HCT116 (cell line): ENCODE results near the gene NAPSA. TPM values are rescaled to one million over a fixed set of nuclear protein-coding genes. Genes with fewer than 3 reads are reported as not detected.
"Not testable (repeated sequence)": the region's sequence is repeated elsewhere in the genome, so short reads cannot be mapped to it uniquely, and the experiment has no call there.

Source experiments
- ATAC-seq: fragments of 200-7000 bp; cut with Tn5 transposase; 2 replicates; pipeline ENCODE4 v1.9.1; 2020; ENCODE audit warnings: mild to moderate bottlenecking, moderate library complexity
- BruUV-seq: library from RNA; stranded (reverse); fragments of 400-500 nt; replicated peaks from 2 replicates; lab custom pipeline; 2021; lab: Mats Ljungman, UMichigan
- CTCF ChIA-PET: fragments of 300-600 bp; sonication (Branson Sonifier 250); formaldehyde crosslinking; loops from one replicate; lab custom pipeline; 2021; ENCODE audit warnings: antibody characterized with exemption; lab: Charles Lee
- POLR2A ChIA-PET: fragments of 300-600, 350-600 bp; sonication (Branson Sonifier 250); formaldehyde crosslinking; loops from one replicate; lab custom pipeline; 2021; ENCODE audit warnings: antibody characterized with exemption; lab: Charles Lee
- RAD21 ChIA-PET, 2 experiments: fragments of 300-600 bp; sonication (Branson Sonifier 250); formaldehyde crosslinking; loops; one replicate each; lab custom pipeline; 2023; ENCODE audit warnings: low total read pairs in 2 of 2; ENCODE audit not compliant: uncharacterized antibody in 2 of 2, unreplicated experiment in 2 of 2, low non-redundant PET in 1 of 2; lab: Charles Lee
- DNase-seq: peaks from one replicate; pipeline ENCODE4 v3.0.0-alpha.2; 2010; ENCODE audit warnings: low read depth, low spot score
- H2AFZ ChIP-seq: fragments of 200-600 bp; shearing (Covaris generic), sonication (generic); 2 replicates; pipeline ENCODE4 v1.6.1; 2017; ENCODE audit warnings: low read depth, mixed run types, mixed read lengths, antibody characterized with exemption, low read length; ENCODE audit not compliant: poor library complexity, severe bottlenecking
- H3K27ac ChIP-seq: 2 replicates; pipeline ENCODE4 v1.5.1; 2012; ENCODE audit warnings: low read depth, low read length
- H3K27me3 ChIP-seq: fragments of 200-600 bp; sonication (generic); 2 replicates; pipeline ENCODE4 v1.6.1; 2016; ENCODE audit warnings: mixed run types, low read length, mixed read lengths; ENCODE audit not compliant: insufficient read depth
- H3K36me3 ChIP-seq, 2 experiments: fragments of 200-500 bp in 1 of 2; fragments of 200-600 bp in 1 of 2; sonication (Bioruptor generic) in 1 of 2; sonication (generic) in 1 of 2; 2 replicates each; pipeline versions ENCODE4 v1.5.1 to v1.6.1; 2014 to 2016; ENCODE audit warnings: low read length in 2 of 2, inconsistent platforms in 1 of 2, mixed read lengths in 1 of 2, mixed run types in 1 of 2; ENCODE audit not compliant: insufficient read depth in 2 of 2, control insufficient read depth in 1 of 2
- H3K4me1 ChIP-seq, 2 experiments: fragments of 200-600 bp in 1 of 2; sonication (generic) in 1 of 2; 2 replicates each; pipeline versions ENCODE4 v1.5.1 to v1.6.1; 2012 to 2017; ENCODE audit warnings: low read length in 2 of 2, inconsistent platforms in 1 of 2, mild to moderate bottlenecking in 1 of 2, mixed read lengths in 1 of 2, mixed run types in 1 of 2, moderate library complexity in 1 of 2; ENCODE audit not compliant: insufficient read depth in 2 of 2, control insufficient read depth in 1 of 2
- H3K4me2 ChIP-seq: fragments of 200-600 bp; sonication (generic); 2 replicates; pipeline ENCODE4 v1.6.1; 2017; ENCODE audit warnings: mixed run types, low read length, mixed read lengths
- H3K4me3 ChIP-seq, 2 experiments: fragments of 200-600 bp in 1 of 2; sonication (generic) in 1 of 2; replicated peaks in 1 of 2; 2 replicates each; pipeline ENCODE4 v1.5.1; 2011 to 2016; ENCODE audit warnings: low read length in 2 of 2, control low read depth in 1 of 2, low read depth in 1 of 2, mild to moderate bottlenecking in 1 of 2, mixed read lengths in 1 of 2, mixed run types in 1 of 2
- H3K79me2 ChIP-seq: fragments of 200-600 bp; sonication (generic); 2 replicates; pipeline ENCODE4 v1.6.1; 2017; ENCODE audit warnings: mild to moderate bottlenecking, mixed run types, low read length, moderate library complexity, mixed read lengths; ENCODE audit not compliant: insufficient read depth
- H3K9ac ChIP-seq: fragments of 200-600 bp; sonication (generic); 2 replicates; pipeline ENCODE4 v1.6.1; 2016; ENCODE audit warnings: low read length, mixed read lengths
- H3K9me2 ChIP-seq: fragments of 200-600 bp; sonication (generic), shearing (Covaris generic); 2 replicates; pipeline ENCODE4 v1.6.1; 2017; ENCODE audit warnings: mixed run types, mild to moderate bottlenecking, moderate library complexity; ENCODE audit not compliant: insufficient read depth
- H3K9me3 ChIP-seq, 2 experiments: fragments of 200-500 bp in 1 of 2; fragments of 200-600 bp in 1 of 2; sonication (Bioruptor generic) in 1 of 2; sonication (generic) in 1 of 2; 2 replicates each; pipeline ENCODE4 v1.6.1; 2014 to 2017; ENCODE audit warnings: low read length in 2 of 2, mixed read lengths in 2 of 2, inconsistent platforms in 1 of 2, low read depth in 1 of 2, mild to moderate bottlenecking in 1 of 2, mixed run types in 1 of 2, moderate library complexity in 1 of 2; ENCODE audit not compliant: control insufficient read depth in 1 of 2, insufficient read depth in 1 of 2
- H4K20me1 ChIP-seq: fragments of 200-600 bp; sonication (generic), shearing (Covaris generic); 2 replicates; pipeline ENCODE4 v1.6.1; 2017; ENCODE audit warnings: mixed run types, mild to moderate bottlenecking, moderate library complexity; ENCODE audit not compliant: insufficient read depth
- POLR2AphosphoS5 ChIP-seq: IDR thresholded peaks from 2 replicates; pipeline ENCODE4 v1.6.1; 2011; ENCODE audit warnings: mild to moderate bottlenecking, low read depth, low read length, moderate library complexity
- intact Hi-C: fragments of 100-400 bp; cut with micrococcal nuclease; formaldehyde crosslinking; loops from 2 replicates; pipeline ENCODE4 v1.10.0; 2022
- total RNA-seq: library from RNA; stranded (reverse); gene quantifications from one replicate; pipeline ENCODE4 v1.2.1, GENCODE V29; 2021; ENCODE audit not compliant: unreplicated experiment
- TF ChIP-seq, protein P1 (sequence below): IDR thresholded peaks from 2 replicates; pipeline ENCODE4 v1.6.1; 2012
- TF ChIP-seq, protein P2 (sequence below): IDR thresholded peaks from 2 replicates; pipeline ENCODE4 v1.6.1; 2012; ENCODE audit warnings: low read depth

NAPSA gene
- total RNA-seq, 1 experiment from 2014 or later, result 4.4 TPM

DNA sequence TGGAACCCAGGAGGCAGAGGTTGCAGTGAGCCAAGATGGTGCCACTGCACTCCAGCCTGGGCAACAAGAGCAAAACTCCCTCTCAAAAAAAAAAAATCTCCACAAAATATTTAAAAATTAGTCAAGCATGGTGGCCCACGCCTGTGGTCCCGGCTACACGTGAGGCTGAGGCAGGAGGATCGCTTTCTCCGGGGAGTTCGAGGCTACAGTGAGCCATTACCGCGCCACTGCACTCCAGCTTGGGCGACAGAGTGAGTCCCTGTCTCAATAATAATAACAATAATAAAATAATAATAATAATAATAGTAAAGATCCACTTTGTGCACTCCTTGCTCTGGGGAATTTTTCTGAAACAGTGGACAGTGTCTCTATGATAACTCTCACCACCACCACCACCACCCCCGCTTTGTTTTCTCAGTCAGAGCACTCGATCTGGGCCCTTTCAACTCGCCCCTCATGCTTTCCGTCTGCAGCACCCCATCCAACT, 8.7 kb downstream of the NAPSA start:
- H3K9ac ChIP-seq, result no peak overlapping the region
- CTCF ChIA-PET, result interaction anchor here (0.6 to 1.4 kb wide), 10 partner anchors 10 to 180 kb away, joined by 3 to 10 read pairs (median 6); partner anchors contain the start of genes JOSD2 and KCNC3
- H3K4me1 ChIP-seq, result peaks cover 0 to 3% of the 10 kb centered on the region in 2 experiments; a peak in 1 of 4 replicates
- no TSS peak for BruUV-seq
- no peak overlapping the region for H3K4me2 ChIP-seq
- no peaks in the 10 kb centered on the region for H4K20me1 ChIP-seq
- H3K9me2 ChIP-seq, result no peaks in the 10 kb centered on the region
- H2AFZ ChIP-seq, result peak overlapping the region; percentile 63
- TF ChIP-seq POLR2AphosphoS5, result no peak
- TF ChIP-seq, protein P1, sequence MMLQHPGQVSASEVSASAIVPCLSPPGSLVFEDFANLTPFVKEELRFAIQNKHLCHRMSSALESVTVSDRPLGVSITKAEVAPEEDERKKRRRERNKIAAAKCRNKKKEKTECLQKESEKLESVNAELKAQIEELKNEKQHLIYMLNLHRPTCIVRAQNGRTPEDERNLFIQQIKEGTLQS, result no peak
- TF ChIP-seq, protein P2, sequence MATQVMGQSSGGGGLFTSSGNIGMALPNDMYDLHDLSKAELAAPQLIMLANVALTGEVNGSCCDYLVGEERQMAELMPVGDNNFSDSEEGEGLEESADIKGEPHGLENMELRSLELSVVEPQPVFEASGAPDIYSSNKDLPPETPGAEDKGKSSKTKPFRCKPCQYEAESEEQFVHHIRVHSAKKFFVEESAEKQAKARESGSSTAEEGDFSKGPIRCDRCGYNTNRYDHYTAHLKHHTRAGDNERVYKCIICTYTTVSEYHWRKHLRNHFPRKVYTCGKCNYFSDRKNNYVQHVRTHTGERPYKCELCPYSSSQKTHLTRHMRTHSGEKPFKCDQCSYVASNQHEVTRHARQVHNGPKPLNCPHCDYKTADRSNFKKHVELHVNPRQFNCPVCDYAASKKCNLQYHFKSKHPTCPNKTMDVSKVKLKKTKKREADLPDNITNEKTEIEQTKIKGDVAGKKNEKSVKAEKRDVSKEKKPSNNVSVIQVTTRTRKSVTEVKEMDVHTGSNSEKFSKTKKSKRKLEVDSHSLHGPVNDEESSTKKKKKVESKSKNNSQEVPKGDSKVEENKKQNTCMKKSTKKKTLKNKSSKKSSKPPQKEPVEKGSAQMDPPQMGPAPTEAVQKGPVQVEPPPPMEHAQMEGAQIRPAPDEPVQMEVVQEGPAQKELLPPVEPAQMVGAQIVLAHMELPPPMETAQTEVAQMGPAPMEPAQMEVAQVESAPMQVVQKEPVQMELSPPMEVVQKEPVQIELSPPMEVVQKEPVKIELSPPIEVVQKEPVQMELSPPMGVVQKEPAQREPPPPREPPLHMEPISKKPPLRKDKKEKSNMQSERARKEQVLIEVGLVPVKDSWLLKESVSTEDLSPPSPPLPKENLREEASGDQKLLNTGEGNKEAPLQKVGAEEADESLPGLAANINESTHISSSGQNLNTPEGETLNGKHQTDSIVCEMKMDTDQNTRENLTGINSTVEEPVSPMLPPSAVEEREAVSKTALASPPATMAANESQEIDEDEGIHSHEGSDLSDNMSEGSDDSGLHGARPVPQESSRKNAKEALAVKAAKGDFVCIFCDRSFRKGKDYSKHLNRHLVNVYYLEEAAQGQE, result no peak
- DNase-seq, result no peak
- RAD21 ChIA-PET, result interaction anchor here in 1 of 2 experiments (1.0 kb wide), 1 partner anchor 27 kb away, joined by 3 read pairs; the partner anchor contains the start of gene KCNC3
- H3K36me3 ChIP-seq, result no peaks in the 10 kb centered on the region
- H3K27ac ChIP-seq, result no peak overlapping the region
- H3K27me3 ChIP-seq, result no peaks in the 10 kb centered on the region
- intact Hi-C loops, result loop anchor here (2.0 kb wide), 1 partner anchor 104 kb away; no protein-coding TSS in a partner anchor
- H3K4me3 ChIP-seq, result no peak overlapping the region
- ATAC-seq, result no peak
- no peaks in the 10 kb centered on the region for H3K79me2 ChIP-seq
- POLR2A ChIA-PET, result no interaction called here
- H3K9me3 ChIP-seq, result no peaks in the 10 kb centered on the region

DNA sequence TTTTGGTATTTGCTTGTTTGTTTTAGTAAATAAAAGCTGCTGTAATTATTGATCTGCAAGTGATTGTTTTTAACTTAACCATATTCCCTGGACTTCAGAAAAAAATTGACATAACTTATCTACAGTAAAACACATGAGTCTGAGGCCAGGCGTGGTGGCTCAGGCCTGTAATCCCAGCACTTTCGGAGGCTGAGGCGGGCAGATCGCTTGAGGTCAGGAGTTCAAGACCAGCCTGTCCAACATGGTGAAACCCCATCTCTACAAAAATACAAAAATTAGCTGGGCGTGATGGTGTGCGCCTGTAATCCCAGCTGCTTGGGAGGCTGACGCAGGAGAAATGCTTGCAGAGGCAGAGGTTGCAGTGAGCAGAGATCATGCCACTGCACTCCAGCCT, 12.0 kb downstream of the NAPSA start:
- H3K27me3 ChIP-seq, H3K4me3 ChIP-seq, RAD21 ChIA-PET, H3K4me1 ChIP-seq, DNase-seq, H4K20me1 ChIP-seq, intact Hi-C loops, H3K27ac ChIP-seq, H3K36me3 ChIP-seq, POLR2A ChIA-PET, H3K4me2 ChIP-seq, H2AFZ ChIP-seq, H3K9ac ChIP-seq, H3K9me2 ChIP-seq, CTCF ChIA-PET, ATAC-seq, H3K79me2 ChIP-seq, BruUV-seq, H3K9me3 ChIP-seq: not testable (repeated sequence)
